WTC11 (cell line): ENCODE data around the gene PNMA1. TPM values are rescaled to one million over a fixed set of nuclear protein-coding genes. Genes with fewer than 3 reads are reported as not detected.

ENCODE experiments used
- ATAC-seq: fragments of 200-7000 bp; cut with Tn5 transposase; 2 replicates; pipeline ENCODE4 v1.10.0; 2021; ENCODE audit warnings: mild to moderate bottlenecking, moderate library complexity
- CTCF ChIA-PET: fragments of 300-600 bp; sonication (Branson Sonifier 250); formaldehyde crosslinking; loops from one replicate; lab custom pipeline; 2021; ENCODE audit warnings: antibody characterized with exemption; lab: Charles Lee
- POLR2A ChIA-PET: fragments of 350-600 bp; sonication (Branson Sonifier 250); formaldehyde crosslinking; loops from one replicate; lab custom pipeline; 2021; ENCODE audit warnings: antibody characterized with exemption; lab: Charles Lee
- DNase-seq: peaks from one replicate; pipeline ENCODE4 v3.0.0; 2021; ENCODE audit warnings: low spot score
- H3K27ac Mint-ChIP-seq: 2 replicates; pipeline ENCODE4 v1.8.0; 2021; ENCODE audit warnings: mixed read lengths
- H3K27me3 Mint-ChIP-seq: 2 replicates; pipeline ENCODE4 v1.8.0; 2021; ENCODE audit warnings: low read depth, mild to moderate bottlenecking, moderate library complexity, mixed read lengths
- H3K36me3 Mint-ChIP-seq: 2 replicates; pipeline ENCODE4 v1.8.0; 2021; ENCODE audit warnings: mixed read lengths
- H3K4me1 Mint-ChIP-seq: 2 replicates; pipeline ENCODE4 v1.8.0; 2022; ENCODE audit warnings: mixed read lengths
- H3K4me3 Mint-ChIP-seq: 2 replicates; pipeline ENCODE4 v1.8.0; 2021; ENCODE audit warnings: mild to moderate bottlenecking, moderate library complexity, mixed read lengths
- H3K9me3 Mint-ChIP-seq: 2 replicates; pipeline ENCODE4 v1.8.0; 2021; ENCODE audit warnings: mixed read lengths
- AR ChIP-seq: fragments of 250-450 bp; sonication (Bioruptor Pico); IDR thresholded peaks from 2 replicates; pipeline ENCODE4 v1.9.0; 2021; ENCODE audit warnings: mild to moderate bottlenecking
- GTF2I ChIP-seq: fragments of 250-450 bp; sonication (Bioruptor Pico); conservative IDR thresholded peaks from 2 replicates; pipeline ENCODE4 v1.4.0; 2021; ENCODE audit warnings: mild to moderate bottlenecking
- HMGXB4 ChIP-seq: sonication (generic); formaldehyde crosslinking; IDR thresholded peaks from 2 replicates; pipeline ENCODE4 v1.8.1; 2023; ENCODE audit warnings: mild to moderate bottlenecking, moderate library complexity, missing genetic modification reagents
- NR1H2 ChIP-seq: sonication (generic); formaldehyde crosslinking; IDR thresholded peaks from 2 replicates; pipeline ENCODE4 v1.9.0; 2021; ENCODE audit warnings: mild to moderate bottlenecking, moderate library complexity, missing genetic modification reagents
- TP53 ChIP-seq: sonication (generic); formaldehyde crosslinking; IDR thresholded peaks from 2 replicates; pipeline ENCODE4 v1.8.1; 2023; ENCODE audit warnings: mild to moderate bottlenecking, missing genetic modification reagents
- ZBTB43 ChIP-seq: sonication (generic); formaldehyde crosslinking; IDR thresholded peaks from 2 replicates; pipeline ENCODE4 v1.8.1; 2023; ENCODE audit warnings: mild to moderate bottlenecking, missing genetic modification reagents
- ZNF219 ChIP-seq: sonication (generic); formaldehyde crosslinking; IDR thresholded peaks from 2 replicates; pipeline ENCODE4 v1.8.0; 2023; ENCODE audit warnings: missing genetic modification reagents, mild to moderate bottlenecking, borderline replicate concordance
- ZNF396 ChIP-seq: fragments of 250-450 bp; sonication (Bioruptor Pico); IDR thresholded peaks from 2 replicates; pipeline ENCODE4 v1.8.0; 2021; ENCODE audit warnings: mild to moderate bottlenecking, moderate library complexity, borderline replicate concordance
- ZNF512 ChIP-seq: sonication (generic); formaldehyde crosslinking; IDR thresholded peaks from 2 replicates; pipeline ENCODE4 v1.8.1; 2022; ENCODE audit warnings: missing genetic modification reagents, borderline replicate concordance
- total RNA-seq: library from RNA; stranded (reverse); gene quantifications from 3 replicates; pipeline ENCODE4 v1.2.3, GENCODE V29; 2021
- TF ChIP-seq, protein P1 (sequence below): sonication (generic); formaldehyde crosslinking; IDR thresholded peaks from 2 replicates; pipeline ENCODE4 v1.8.1; 2023; ENCODE audit warnings: mild to moderate bottlenecking, missing genetic modification reagents, moderate library complexity
- TF ChIP-seq, protein P2 (sequence below): sonication (generic); formaldehyde crosslinking; IDR thresholded peaks from 2 replicates; pipeline ENCODE4 v1.8.1; 2023; ENCODE audit warnings: mild to moderate bottlenecking, missing genetic modification reagents
- TF ChIP-seq, protein P3 (sequence below): fragments of 250-450 bp; sonication (Bioruptor Pico); IDR thresholded peaks from 2 replicates; pipeline ENCODE4 v1.9.0; 2021; ENCODE audit warnings: mild to moderate bottlenecking
- TF ChIP-seq, protein P4 (sequence below): sonication (generic); formaldehyde crosslinking; IDR thresholded peaks from 2 replicates; pipeline ENCODE4 v1.8.1; 2022; ENCODE audit warnings: low read depth, missing genetic modification reagents, borderline replicate concordance
- TF ChIP-seq, protein P5 (sequence below): fragments of 250-450 bp; sonication (Bioruptor Pico); conservative IDR thresholded peaks from 2 replicates; pipeline ENCODE4 v1.9.0; 2021; ENCODE audit warnings: mild to moderate bottlenecking
- TF ChIP-seq, protein P6 (sequence below): sonication (generic); formaldehyde crosslinking; conservative IDR thresholded peaks from 2 replicates; pipeline ENCODE4 v1.8.1; 2023; ENCODE audit warnings: mild to moderate bottlenecking, low read depth, missing genetic modification reagents, moderate library complexity

PNMA1 gene
- total RNA-seq, 1 experiment from 2014 or later = 46.0 TPM

DNA sequence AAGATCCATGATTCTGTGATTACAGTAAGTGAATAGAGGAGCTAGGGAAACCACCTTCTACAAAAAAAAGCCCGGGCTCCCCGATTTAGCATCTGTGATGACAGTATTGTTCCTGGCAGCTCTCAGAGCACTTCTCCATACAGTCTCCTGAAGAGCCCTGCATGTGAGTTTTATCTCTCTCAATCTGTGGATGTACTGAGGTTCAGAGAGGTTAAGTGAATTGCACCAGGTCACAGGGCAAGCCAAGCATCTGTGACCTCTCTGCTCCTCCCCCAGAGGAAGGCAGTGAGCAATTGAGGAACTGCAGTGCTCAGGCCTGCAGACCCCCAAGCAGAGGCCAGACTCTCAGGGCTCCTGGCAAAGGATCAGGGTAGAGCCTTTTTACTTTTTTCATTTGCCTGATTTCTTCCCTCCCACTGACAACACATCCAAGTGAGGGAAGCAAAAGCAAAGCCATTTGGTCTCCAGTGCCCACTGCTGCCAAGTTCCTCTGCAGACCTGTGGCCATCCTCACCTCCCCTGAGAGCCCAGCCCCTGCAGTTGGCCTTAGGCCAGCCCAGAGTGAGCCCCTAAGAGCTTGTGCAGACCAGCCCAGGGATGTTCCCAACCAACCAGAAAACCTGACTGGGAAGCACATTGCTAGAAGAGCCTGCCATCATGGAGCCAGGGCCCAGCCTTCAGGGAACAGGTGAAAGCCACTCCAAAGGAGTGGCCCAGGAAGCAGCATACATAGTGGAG lies 47.6 kb upstream of the PNMA1 start:
- Mint-ChIP-seq H3K4me1 (peaks cover 42% of the 10 kb centered on the region), H3K4me3 (no peak overlapping the region), H3K27ac (no peak overlapping the region), H3K9me3 (no peaks in the 10 kb centered on the region), H3K36me3 (no peaks in the 10 kb centered on the region), H3K27me3 (peaks cover 29% of the 10 kb centered on the region)
- CTCF ChIA-PET = interaction anchor here (1.4 to 1.7 kb wide), 2 partner anchors 12 to 33 kb away, joined by 5 to 6 read pairs; no protein-coding TSS in a partner anchor
- ATAC-seq (no peak), DNase-seq (no peak)
- POLR2A ChIA-PET = interaction anchor here (1.3 kb wide), 1 partner anchor 10 kb away, joined by 4 read pairs; no protein-coding TSS in a partner anchor
- TF ChIP-seq, protein P1, sequence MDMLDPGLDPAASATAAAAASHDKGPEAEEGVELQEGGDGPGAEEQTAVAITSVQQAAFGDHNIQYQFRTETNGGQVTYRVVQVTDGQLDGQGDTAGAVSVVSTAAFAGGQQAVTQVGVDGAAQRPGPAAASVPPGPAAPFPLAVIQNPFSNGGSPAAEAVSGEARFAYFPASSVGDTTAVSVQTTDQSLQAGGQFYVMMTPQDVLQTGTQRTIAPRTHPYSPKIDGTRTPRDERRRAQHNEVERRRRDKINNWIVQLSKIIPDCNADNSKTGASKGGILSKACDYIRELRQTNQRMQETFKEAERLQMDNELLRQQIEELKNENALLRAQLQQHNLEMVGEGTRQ (CRISPR knock-in tag) = no peak
- TF ChIP-seq, protein P2, sequence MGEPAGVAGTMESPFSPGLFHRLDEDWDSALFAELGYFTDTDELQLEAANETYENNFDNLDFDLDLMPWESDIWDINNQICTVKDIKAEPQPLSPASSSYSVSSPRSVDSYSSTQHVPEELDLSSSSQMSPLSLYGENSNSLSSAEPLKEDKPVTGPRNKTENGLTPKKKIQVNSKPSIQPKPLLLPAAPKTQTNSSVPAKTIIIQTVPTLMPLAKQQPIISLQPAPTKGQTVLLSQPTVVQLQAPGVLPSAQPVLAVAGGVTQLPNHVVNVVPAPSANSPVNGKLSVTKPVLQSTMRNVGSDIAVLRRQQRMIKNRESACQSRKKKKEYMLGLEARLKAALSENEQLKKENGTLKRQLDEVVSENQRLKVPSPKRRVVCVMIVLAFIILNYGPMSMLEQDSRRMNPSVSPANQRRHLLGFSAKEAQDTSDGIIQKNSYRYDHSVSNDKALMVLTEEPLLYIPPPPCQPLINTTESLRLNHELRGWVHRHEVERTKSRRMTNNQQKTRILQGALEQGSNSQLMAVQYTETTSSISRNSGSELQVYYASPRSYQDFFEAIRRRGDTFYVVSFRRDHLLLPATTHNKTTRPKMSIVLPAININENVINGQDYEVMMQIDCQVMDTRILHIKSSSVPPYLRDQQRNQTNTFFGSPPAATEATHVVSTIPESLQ (CRISPR knock-in tag) = no peak
- TF ChIP-seq AR (CRISPR knock-in tag) (no peak), ZBTB43 (CRISPR knock-in tag) (no peak), GTF2I (no peak), TP53 (CRISPR knock-in tag) (no peak), HMGXB4 (CRISPR knock-in tag) (no peak), ZNF219 (CRISPR knock-in tag) (no peak), ZNF512 (CRISPR knock-in tag) (no peak), ZNF396 (no peak), NR1H2 (CRISPR knock-in tag) (no peak)
- TF ChIP-seq, protein P3, sequence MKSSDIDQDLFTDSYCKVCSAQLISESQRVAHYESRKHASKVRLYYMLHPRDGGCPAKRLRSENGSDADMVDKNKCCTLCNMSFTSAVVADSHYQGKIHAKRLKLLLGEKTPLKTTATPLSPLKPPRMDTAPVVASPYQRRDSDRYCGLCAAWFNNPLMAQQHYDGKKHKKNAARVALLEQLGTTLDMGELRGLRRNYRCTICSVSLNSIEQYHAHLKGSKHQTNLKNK (CRISPR knock-in tag) = no peak
- TF ChIP-seq, protein P4, sequence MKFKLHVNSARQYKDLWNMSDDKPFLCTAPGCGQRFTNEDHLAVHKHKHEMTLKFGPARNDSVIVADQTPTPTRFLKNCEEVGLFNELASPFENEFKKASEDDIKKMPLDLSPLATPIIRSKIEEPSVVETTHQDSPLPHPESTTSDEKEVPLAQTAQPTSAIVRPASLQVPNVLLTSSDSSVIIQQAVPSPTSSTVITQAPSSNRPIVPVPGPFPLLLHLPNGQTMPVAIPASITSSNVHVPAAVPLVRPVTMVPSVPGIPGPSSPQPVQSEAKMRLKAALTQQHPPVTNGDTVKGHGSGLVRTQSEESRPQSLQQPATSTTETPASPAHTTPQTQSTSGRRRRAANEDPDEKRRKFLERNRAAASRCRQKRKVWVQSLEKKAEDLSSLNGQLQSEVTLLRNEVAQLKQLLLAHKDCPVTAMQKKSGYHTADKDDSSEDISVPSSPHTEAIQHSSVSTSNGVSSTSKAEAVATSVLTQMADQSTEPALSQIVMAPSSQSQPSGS (CRISPR knock-in tag) = no peak
- TF ChIP-seq, protein P5, sequence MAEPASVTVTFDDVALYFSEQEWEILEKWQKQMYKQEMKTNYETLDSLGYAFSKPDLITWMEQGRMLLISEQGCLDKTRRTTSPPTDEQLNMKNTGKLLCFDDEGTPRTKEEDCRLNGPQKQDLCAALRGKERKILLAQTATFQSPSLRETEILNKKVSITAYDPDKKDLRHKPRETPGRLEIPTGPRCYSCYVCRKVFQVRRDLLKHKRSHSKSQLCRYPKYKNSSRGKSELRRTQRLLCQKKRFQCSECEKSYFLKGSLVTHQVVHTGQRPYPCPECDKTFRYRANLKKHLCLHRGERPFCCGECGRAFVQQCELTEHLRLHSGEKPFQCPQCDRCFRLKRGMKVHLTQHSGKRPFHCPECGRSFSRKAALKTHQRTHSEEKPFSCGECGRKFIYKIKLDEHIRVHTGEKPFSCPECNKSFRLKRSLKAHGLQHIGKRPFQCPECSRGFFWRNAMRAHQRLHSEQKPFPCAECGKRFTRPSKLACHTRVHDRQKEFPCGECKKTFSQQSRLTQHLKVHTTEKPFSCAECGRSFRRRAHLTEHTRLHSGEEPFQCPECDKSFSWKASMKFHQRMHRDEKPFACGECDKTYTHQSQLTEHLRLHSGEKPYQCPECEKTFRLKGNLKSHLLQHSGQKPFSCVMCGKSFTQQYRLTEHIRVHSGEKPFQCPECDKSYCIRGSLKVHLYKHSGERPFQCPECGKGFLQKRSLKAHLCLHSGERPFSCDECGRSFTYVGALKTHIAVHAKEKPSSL (CRISPR knock-in tag) = no peak
- TF ChIP-seq, protein P6, sequence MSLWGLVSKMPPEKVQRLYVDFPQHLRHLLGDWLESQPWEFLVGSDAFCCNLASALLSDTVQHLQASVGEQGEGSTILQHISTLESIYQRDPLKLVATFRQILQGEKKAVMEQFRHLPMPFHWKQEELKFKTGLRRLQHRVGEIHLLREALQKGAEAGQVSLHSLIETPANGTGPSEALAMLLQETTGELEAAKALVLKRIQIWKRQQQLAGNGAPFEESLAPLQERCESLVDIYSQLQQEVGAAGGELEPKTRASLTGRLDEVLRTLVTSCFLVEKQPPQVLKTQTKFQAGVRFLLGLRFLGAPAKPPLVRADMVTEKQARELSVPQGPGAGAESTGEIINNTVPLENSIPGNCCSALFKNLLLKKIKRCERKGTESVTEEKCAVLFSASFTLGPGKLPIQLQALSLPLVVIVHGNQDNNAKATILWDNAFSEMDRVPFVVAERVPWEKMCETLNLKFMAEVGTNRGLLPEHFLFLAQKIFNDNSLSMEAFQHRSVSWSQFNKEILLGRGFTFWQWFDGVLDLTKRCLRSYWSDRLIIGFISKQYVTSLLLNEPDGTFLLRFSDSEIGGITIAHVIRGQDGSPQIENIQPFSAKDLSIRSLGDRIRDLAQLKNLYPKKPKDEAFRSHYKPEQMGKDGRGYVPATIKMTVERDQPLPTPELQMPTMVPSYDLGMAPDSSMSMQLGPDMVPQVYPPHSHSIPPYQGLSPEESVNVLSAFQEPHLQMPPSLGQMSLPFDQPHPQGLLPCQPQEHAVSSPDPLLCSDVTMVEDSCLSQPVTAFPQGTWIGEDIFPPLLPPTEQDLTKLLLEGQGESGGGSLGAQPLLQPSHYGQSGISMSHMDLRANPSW = no peak
